Nephron progenitor cell (in vitro differentiated cells): ENCODE data around the gene DKK3.

ENCODE experiments used
- DNase-seq: peaks from one replicate; pipeline ENCODE4 v3.0.0; 2021
- H3K27ac Mint-ChIP-seq: 2 replicates; pipeline ENCODE4 v1.8.0; 2021; ENCODE audit warnings: mild to moderate bottlenecking, moderate library complexity, mixed read lengths
- H3K27me3 Mint-ChIP-seq: 2 replicates; pipeline ENCODE4 v1.8.0; 2021; ENCODE audit warnings: mild to moderate bottlenecking, low read depth, mixed read lengths; ENCODE audit not compliant: poor library complexity
- H3K36me3 Mint-ChIP-seq: 2 replicates; pipeline ENCODE4 v1.8.0; 2021; ENCODE audit warnings: low read depth, mixed read lengths
- H3K4me1 Mint-ChIP-seq: 2 replicates; pipeline ENCODE4 v1.8.0; 2021; ENCODE audit warnings: mixed read lengths
- H3K4me3 Mint-ChIP-seq: 2 replicates; pipeline ENCODE4 v1.8.0; 2021; ENCODE audit warnings: mild to moderate bottlenecking, moderate library complexity, mixed read lengths
- H3K9me3 Mint-ChIP-seq: 2 replicates; pipeline ENCODE4 v1.8.0; 2021; ENCODE audit warnings: mild to moderate bottlenecking, moderate library complexity, mixed read lengths
- CTCF ChIP-seq: fragments of 200-600 bp; sonication (generic); IDR thresholded peaks from 2 replicates; pipeline ENCODE4 v1.5.0; 2021; ENCODE audit warnings: antibody characterized with exemption

The DKK3 gene

GRCh38 chr11:11966826-11967668, 41.4 kb downstream of the DKK3 start:
- Mint-ChIP-seq H3K36me3 (peaks cover 4% of the 10 kb centered on the region), H3K27ac (no peak overlapping the region), H3K27me3 (no peaks in the 10 kb centered on the region), H3K9me3 (peaks cover 4% of the 10 kb centered on the region), H3K4me1 (peaks cover 38% of the 10 kb centered on the region), H3K4me3 (no peak overlapping the region)
- peak; percentile 83 for DNase-seq
- TF ChIP-seq CTCF: peak; percentile 79

GRCh38 chr11:11966354-11966741, 42.1 kb downstream of the DKK3 start:
- peaks cover 31% of the 10 kb centered on the region for H3K4me1 Mint-ChIP-seq
- no peaks in the 10 kb centered on the region for H3K27me3 Mint-ChIP-seq
- H3K27ac Mint-ChIP-seq: no peak overlapping the region
- TF ChIP-seq CTCF: no peak
- H3K36me3 Mint-ChIP-seq: peaks cover 8% of the 10 kb centered on the region
- H3K9me3 Mint-ChIP-seq: peaks cover 5% of the 10 kb centered on the region
- H3K4me3 Mint-ChIP-seq: no peak overlapping the region
- no peak for DNase-seq

GRCh38 chr11:11965656-11966353, 42.6 kb downstream of the DKK3 start:
- Mint-ChIP-seq H3K27me3 (no peaks in the 10 kb centered on the region), H3K4me1 (peaks cover 29% of the 10 kb centered on the region), H3K9me3 (peaks cover 5% of the 10 kb centered on the region), H3K27ac (peak overlapping the region; percentile 33), H3K36me3 (peaks cover 8% of the 10 kb centered on the region), H3K4me3 (no peak overlapping the region)
- no peak for DNase-seq
- TF ChIP-seq CTCF: no peak

GRCh38 chr11:11965192-11965591, 43.2 kb downstream of the DKK3 start:
- no peak for TF ChIP-seq CTCF
- Mint-ChIP-seq H3K27ac (no peak overlapping the region), H3K4me3 (no peak overlapping the region), H3K9me3 (peaks cover 5% of the 10 kb centered on the region), H3K36me3 (peaks cover 8% of the 10 kb centered on the region), H3K27me3 (no peaks in the 10 kb centered on the region), H3K4me1 (peaks cover 24% of the 10 kb centered on the region)
- DNase-seq: no peak

GRCh38 chr11:11964774-11965150, 43.7 kb downstream of the DKK3 start:
- Mint-ChIP-seq H3K9me3 (peaks cover 5% of the 10 kb centered on the region), H3K36me3 (peaks cover 8% of the 10 kb centered on the region), H3K4me1 (peaks cover 20% of the 10 kb centered on the region), H3K27ac (no peak overlapping the region), H3K27me3 (no peaks in the 10 kb centered on the region), H3K4me3 (no peak overlapping the region)
- no peak for TF ChIP-seq CTCF
- DNase-seq: no peak
